GM13976 (cell line): Measurements from ENCODE around the gene VTI1A.

ENCODE experiments used
- DNase-seq: peaks from one replicate; pipeline ENCODE4 v3.0.0; 2012; ENCODE audit warnings: low spot score
- CTCF ChIP-seq: IDR thresholded peaks from 2 replicates; pipeline ENCODE4 v1.5.1; 2012; ENCODE audit warnings: borderline replicate concordance, mild to moderate bottlenecking; ENCODE audit not compliant: insufficient read depth; ENCODE audit errors: extremely low read depth, missing control alignments, control extremely low read depth
- in situ Hi-C: fragments of 300-500 bp; cut with MboI; formaldehyde crosslinking; loops from one replicate; pipeline ENCODE4 v1.12.0; 2022; ENCODE audit warnings: low sequenced_read_pairs, mixed read lengths, inconsistent platforms; ENCODE audit not compliant: unreplicated experiment

The VTI1A gene

GRCh38 chr10:112446055-112446854 lies 760 bp upstream of the VTI1A start:
- DNase-seq = no peak
- TF ChIP-seq CTCF = no peak
- in situ Hi-C loops = no loop called here

- no peak for DNase-seq
- no peak for TF ChIP-seq CTCF
- in situ Hi-C loops = no loop called here
Measured at GRCh38 chr10:112447620-112447928, 559 bp downstream of the VTI1A start.

GRCh38 chr10:112448888-112449287 lies 1.9 kb downstream of the VTI1A start:
- no peak for DNase-seq
- TF ChIP-seq CTCF = no peak
- in situ Hi-C loops = no loop called here

- no peak for DNase-seq
- in situ Hi-C loops = no loop called here
Measured at GRCh38 chr10:112454910-112455779, 8.1 kb downstream of the VTI1A start.

GRCh38 chr10:112456533-112456932 lies 9.5 kb downstream of the VTI1A start:
- no peak for DNase-seq
- no peak for TF ChIP-seq CTCF
- in situ Hi-C loops = no loop called here

More at GRCh38 chr10:112454910-112455779, 8.1 kb downstream of the VTI1A start:
- no peak for TF ChIP-seq CTCF

- no peak for DNase-seq
- in situ Hi-C loops = no loop called here
- no peak for TF ChIP-seq CTCF
Measured at GRCh38 chr10:112460366-112460765, 13.4 kb downstream of the VTI1A start.
